ENCODE measurements around the gene GPX6.

DNA sequence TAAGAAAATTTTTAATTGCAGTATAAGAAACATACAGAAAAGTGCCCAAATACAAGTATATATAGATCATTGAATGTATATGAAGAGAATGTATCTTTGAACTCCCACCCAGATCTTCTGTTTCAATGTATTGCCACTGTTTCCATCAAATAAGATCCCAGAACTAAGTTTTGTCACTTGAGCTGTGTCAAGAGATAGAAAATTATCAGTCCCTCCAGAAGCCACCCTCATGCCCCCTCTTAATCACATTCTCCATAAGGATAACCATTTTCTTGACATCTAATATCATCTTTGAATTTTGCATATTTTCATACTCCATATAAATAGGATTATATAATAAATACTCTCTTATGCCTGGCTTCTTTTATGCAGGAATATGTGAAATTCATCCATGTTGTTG lies 30.4 kb upstream of the GPX6 start:
- TF ChIP-seq, protein P1, sequence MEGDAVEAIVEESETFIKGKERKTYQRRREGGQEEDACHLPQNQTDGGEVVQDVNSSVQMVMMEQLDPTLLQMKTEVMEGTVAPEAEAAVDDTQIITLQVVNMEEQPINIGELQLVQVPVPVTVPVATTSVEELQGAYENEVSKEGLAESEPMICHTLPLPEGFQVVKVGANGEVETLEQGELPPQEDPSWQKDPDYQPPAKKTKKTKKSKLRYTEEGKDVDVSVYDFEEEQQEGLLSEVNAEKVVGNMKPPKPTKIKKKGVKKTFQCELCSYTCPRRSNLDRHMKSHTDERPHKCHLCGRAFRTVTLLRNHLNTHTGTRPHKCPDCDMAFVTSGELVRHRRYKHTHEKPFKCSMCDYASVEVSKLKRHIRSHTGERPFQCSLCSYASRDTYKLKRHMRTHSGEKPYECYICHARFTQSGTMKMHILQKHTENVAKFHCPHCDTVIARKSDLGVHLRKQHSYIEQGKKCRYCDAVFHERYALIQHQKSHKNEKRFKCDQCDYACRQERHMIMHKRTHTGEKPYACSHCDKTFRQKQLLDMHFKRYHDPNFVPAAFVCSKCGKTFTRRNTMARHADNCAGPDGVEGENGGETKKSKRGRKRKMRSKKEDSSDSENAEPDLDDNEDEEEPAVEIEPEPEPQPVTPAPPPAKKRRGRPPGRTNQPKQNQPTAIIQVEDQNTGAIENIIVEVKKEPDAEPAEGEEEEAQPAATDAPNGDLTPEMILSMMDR (IDR thresholded peaks at IDR 0.05; ENCODE audit: borderline replicate concordance, extremely low read depth, low read length, poor library complexity, severe bottlenecking): no peak
- no peak for TF ChIP-seq EZH2 (IDR thresholded peaks at IDR 0.05; ENCODE audit: borderline replicate concordance, low read depth, low read length, severe bottlenecking)

All from DND-41 (cell line).